GM12864 (cell line): ENCODE measurements around the gene HTATSF1.

Experiments used
- DNase-seq: peaks from one replicate; pipeline ENCODE4 v3.0.0-alpha.2; 2011; ENCODE audit warnings: low read depth
- H3K4me3 ChIP-seq: 2 replicates; pipeline ENCODE4 v1.5.1; 2011; ENCODE audit warnings: mild to moderate bottlenecking, low read depth, low read length, control low read depth
- CTCF ChIP-seq: IDR thresholded peaks from 2 replicates; pipeline ENCODE4 v1.5.1; 2011; ENCODE audit warnings: low read depth, mild to moderate bottlenecking, moderate library complexity, low read length, control low read depth, inconsistent platforms; ENCODE audit errors: missing control alignments

HTATSF1 gene

GRCh38 chrX:136476501-136476900 lies 20.9 kb upstream of the HTATSF1 start:
- H3K4me3 ChIP-seq, result no peak overlapping the region
- DNase-seq, result no peak
- TF ChIP-seq CTCF, result no peak

GRCh38 chrX:136477026-136477425 lies 20.4 kb upstream of the HTATSF1 start:
- no peak for TF ChIP-seq CTCF
- H3K4me3 ChIP-seq, result no peak overlapping the region
- no peak for DNase-seq

- no peak overlapping the region for H3K4me3 ChIP-seq
- DNase-seq, result no peak
- TF ChIP-seq CTCF, result no peak
These were observed 17.0 kb upstream of the HTATSF1 start for GRCh38 chrX:136480383-136480782.

GRCh38 chrX:136487647-136488046 lies 9.7 kb upstream of the HTATSF1 start, which contains the start of gene BRS3:
TSS of gene BRS3 (plus strand) at chrX:136487947. CDS start at chrX:136488115, 168 bp downstream.
- H3K4me3 ChIP-seq, result no peak within 1 kb of the TSS

GRCh38 chrX:136488706-136489105 lies 8.7 kb upstream of the HTATSF1 start:
- no peak for DNase-seq
- no peak for TF ChIP-seq CTCF
- no peak overlapping the region for H3K4me3 ChIP-seq

More at GRCh38 chrX:136487647-136488046, 9.7 kb upstream of the HTATSF1 start, which contains the start of gene BRS3:
- TF ChIP-seq CTCF, result no peak
- no peak for DNase-seq

- DNase-seq, result no peak
- TF ChIP-seq CTCF, result no peak
- H3K4me3 ChIP-seq, result no peak overlapping the region
These were observed 5.6 kb upstream of the HTATSF1 start for GRCh38 chrX:136491832-136492231.

GRCh38 chrX:136493011-136493410 lies 4.4 kb upstream of the HTATSF1 start:
- H3K4me3 ChIP-seq, result no peak overlapping the region
- DNase-seq, result no peak
- no peak for TF ChIP-seq CTCF
